ENCODE results near the gene MBTPS1.

DNA sequence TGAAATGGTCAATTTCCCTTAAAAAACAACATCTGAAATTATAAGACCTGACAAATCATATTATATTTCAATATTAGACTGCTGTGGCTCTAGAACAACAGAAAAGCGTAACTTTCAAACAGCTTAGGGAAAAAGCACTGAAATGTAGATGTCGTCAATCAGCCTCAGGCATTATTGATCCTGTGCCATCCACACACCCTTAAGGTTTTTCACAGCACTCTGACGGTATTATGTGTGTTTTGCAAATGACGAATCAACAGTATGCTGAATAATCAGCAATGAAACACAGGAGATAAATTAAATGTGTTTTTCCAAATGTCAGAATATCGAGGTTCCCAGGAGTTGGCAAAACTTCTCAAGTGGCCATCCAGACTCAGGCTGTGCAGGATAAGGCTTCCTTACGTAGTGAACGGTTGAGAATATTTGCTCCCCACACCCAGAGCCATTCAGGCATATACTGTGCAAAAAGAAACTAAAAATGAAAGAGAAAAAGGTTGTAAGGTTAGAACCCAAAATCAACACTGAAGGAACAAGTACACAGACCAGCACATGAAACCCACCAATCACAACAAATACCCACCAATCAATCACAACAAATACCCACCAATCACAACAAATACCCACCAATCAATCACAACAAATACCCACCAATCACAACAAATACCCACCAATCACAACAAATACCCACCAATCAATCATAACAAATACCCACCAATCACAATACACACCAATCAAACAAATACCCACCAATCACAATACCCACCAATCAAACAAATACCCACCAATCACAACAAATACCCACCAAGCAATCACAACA is 7.7 kb upstream of the MBTPS1 start:
- TF ChIP-seq, protein P1, sequence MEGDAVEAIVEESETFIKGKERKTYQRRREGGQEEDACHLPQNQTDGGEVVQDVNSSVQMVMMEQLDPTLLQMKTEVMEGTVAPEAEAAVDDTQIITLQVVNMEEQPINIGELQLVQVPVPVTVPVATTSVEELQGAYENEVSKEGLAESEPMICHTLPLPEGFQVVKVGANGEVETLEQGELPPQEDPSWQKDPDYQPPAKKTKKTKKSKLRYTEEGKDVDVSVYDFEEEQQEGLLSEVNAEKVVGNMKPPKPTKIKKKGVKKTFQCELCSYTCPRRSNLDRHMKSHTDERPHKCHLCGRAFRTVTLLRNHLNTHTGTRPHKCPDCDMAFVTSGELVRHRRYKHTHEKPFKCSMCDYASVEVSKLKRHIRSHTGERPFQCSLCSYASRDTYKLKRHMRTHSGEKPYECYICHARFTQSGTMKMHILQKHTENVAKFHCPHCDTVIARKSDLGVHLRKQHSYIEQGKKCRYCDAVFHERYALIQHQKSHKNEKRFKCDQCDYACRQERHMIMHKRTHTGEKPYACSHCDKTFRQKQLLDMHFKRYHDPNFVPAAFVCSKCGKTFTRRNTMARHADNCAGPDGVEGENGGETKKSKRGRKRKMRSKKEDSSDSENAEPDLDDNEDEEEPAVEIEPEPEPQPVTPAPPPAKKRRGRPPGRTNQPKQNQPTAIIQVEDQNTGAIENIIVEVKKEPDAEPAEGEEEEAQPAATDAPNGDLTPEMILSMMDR (IDR thresholded peaks at IDR 0.05; ENCODE audit: low read depth, low read length), result no peak
- no peak for TF ChIP-seq EZH2phosphoT487 (IDR thresholded peaks at IDR 0.05; ENCODE audit: low read depth)
